Stimulated activated CD8-positive, alpha-beta memory T cell treated with anti-CD3 and anti-CD28 coated beads, Interleukin-4, amount 100 ng/mL, for 48 hours (primary cell): Measurements from ENCODE around the gene AGPAT1.
A peak's percentile ranks its signal among the peaks of the same experiment; 100 is the strongest.
"Not testable (repeated sequence)": the region's sequence is repeated elsewhere in the genome, so short reads cannot be mapped to it uniquely, and the experiment has no call there.

ENCODE experiments used
- DNase-seq: peaks from one replicate; pipeline ENCODE4 v3.0.0-alpha.2; 2020

AGPAT1 gene

DNA sequence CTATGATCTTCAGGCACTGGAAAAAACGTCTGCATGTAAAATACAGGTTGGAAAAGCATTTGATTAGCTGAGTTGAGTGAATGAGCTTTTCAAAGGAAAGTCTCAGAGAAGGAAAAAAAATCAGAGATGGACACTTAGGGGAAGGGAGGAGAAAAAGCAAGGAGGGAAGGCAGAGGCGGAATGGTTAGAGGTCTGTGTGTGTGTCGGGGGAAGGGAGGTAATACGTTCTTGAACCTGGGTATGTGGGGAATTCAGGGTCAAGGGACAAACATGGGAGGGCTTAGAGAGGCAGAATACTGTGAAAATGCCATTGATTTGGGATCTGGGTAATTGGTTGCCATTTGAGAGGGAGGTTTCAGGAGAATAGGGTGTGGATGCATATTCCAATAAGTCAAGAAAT is 29.2 kb downstream of the AGPAT1 start:
- no peak for DNase-seq

DNA sequence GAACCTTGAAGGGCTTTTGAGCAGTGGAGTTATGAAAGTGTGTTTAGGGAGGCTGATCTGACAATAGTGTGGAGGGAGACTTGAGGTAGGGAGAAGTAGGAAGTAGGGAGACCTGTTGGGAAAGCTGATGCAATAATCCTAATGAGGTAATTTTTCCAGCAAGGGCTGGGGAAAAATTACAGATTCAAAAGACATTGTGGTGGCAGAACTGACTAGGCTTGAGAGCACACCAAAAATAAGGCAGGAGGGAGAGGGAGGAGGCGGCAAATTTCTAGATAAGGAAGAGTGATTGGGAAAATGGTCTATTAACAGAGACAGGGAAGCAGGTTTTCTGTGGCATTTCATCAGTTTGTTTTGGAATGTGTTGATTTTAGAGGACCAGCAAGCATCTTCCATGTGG is 29.6 kb downstream of the AGPAT1 start:
- no peak for DNase-seq

DNA sequence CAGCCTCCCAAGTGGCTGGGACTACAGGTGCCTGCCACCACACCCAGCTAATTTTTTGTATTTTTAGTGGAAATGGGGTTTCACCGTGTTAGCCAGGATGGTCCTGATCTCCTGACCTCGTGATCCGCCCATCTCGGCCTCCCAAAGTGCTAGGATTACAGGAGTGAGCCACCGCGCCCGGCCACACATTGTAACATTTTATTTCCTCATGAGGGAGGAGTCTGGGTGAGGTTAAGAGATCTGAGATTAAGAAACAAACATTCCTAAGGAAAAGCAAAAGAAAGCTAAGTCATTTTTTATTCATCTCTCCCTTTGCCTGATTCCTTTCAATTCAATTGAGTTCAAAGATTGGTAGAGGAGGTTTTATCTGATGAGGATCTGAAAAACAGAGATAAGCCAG is 31.6 kb downstream of the AGPAT1 start:
- DNase-seq, result not testable (repeated sequence)

DNA sequence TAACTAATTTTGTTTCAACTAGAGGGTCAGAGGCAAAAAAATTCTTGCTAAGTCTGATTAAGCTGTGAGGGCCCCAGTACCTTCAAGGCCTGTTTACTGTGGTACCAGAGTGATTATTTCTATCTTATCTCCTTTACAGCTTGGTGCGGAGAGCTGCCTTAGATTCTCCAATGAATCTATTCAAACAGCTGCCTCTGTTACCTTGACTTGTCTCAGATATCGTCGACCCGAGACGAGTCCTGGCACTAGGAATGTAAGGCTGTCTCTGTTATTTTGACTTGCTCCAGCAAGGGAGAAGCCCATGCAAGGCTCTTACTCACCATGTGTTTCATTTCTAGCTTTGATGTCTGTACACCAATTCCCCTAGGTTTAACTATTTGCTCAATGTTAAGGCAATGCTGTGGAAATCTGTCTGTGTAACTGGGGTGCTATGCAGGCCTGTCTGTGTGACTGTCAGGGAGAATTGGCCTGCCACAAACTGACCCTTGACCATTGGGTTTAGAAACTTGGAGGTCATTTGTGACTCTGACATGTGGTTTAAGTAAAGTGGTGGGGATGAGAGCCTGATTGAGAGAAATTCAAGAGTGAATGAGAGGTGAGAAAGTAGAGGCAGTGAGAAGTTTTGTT is 35.4 kb downstream of the AGPAT1 start:
- DNase-seq, result no peak

DNA sequence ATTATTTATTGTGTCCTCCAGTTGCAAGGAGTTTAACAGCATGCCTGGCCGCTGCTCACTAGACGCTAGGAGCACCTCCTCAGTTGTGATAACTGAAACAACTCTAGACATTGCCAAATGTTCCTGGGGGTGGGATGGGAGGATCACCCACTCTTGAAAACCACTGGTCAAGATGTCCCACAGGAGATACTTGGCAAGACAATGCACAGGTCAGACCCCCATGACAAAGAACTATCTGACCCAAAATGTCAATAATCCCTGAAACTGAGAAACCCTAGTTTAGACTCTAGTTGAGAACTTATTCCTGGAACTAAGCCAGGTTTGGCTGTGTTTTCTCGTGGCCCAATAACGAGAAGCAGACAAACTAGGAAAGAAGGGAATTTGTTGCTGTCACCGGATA is 36.3 kb downstream of the AGPAT1 start:
- DNase-seq, result no peak

DNA sequence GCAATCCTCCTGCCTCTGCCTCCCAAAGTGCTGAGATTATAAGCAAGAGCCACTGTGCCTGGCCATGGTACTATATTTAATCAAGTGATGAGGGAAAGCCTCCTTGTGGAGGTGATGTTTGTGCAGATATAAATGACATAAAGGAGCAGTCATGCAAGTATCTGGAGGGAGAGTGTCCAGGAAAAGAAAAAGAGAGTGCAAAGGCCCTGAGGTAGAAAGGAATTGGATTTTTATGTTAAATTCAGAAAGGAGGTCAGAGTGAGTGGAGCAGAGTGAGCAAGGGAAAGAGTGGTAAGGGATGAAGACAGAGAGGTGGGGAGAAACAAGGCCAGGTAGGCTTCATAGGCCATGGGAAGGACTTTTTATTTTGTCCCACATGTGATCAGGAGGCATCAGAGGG is 38.4 kb downstream of the AGPAT1 start:
- no peak for DNase-seq

DNA sequence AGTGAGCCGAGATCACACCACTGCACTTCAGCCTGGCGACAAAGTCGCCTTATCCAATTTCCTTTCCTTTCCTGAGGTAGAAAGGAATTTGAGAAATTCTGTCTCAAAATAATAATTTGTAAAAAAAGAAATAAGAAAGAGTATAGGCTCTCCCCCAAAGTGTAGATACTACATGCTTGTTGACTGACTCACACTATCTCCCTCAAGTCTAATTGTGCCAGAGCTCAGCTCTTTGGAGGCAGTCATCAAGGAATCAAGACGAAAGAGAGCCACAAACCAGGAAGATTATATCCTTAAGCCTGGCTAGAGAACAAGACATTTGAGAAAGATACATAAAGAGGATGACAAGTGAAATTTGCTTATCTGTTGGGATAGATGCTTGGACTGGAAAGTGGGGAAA is 42.1 kb downstream of the AGPAT1 start:
- DNase-seq, result no peak

DNA sequence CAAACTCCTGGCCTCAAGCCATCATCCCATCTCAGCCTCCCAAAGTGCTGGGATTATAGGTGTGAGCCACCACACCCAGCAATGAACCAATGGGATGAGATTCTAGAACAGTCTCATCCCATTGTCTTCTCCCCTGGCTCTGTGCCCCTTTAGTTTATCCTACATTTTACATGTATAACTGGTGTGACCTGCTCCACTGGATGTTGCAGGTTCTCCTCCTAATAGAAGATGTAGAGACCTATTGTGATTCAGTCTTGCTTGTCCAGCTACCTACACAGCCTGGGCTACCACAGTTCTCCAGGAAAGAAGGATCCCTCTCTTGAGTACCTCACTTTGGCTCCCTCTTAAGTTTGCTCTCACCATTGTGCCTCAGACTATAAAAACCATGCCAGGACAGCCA is 43.8 kb downstream of the AGPAT1 start:
- no peak for DNase-seq

DNA sequence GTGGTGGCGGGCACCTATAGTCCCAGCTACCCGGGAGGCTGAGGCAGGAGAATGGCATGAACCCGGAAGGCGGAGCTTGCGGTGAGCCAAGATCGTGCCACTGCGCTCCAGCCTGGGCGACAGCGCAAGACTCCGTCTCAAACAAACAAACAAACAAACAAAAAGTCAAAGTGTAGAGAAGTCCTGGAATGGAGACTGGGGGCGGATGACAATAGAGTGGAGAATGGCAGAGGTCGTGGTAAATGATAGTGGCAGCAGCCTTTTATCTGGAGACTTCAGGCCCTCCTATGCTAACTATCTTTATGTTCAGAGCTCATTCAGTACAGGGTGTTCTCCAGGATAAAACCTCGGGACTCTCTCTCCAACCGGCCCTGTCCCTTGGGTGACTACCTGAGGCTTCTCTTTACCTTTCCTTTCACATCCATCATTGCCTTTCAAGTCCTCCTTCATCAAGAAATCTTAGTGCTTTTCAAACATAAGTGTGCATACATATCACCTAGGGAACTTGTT is 44.4 kb downstream of the AGPAT1 start:
- no peak for DNase-seq

DNA sequence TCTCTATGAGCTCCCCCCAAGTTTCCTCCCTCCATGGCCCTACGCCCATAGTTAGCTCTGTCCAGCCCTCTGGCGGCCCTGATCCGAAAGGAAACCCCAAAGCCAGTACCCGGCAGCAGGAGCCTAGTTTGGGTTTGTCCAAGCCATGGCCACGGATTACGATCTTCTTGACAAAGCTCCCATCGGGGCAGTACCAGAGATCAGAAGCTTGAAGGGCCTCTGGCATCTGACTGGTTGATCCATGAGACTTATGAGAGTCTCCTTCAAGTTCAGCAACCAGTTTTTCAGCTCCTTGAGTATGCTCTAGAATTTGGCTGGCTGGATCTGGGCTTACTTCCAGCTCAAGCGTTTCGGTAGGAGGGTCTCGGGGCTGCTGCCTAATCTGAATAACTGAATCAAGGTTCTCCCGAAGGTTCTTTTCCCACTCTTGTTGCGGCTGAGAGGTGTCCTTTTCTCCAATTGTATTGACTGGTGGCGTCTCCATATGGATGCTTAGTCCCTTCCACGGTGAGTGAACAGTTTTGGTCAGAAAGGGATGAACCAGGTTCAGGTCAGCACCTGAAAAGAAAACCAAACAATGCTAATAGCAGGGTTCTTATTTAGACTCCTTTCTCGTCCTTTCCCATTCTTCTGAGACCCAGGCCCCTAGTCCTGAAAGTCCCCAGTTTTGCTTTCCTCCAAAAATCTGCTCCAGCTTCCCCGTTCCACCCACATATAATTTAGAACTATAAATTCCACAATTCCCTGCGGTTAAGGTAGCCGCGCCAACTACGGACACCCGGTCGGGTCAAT is 46.4 kb downstream of the AGPAT1 start:
- no peak for DNase-seq

DNA sequence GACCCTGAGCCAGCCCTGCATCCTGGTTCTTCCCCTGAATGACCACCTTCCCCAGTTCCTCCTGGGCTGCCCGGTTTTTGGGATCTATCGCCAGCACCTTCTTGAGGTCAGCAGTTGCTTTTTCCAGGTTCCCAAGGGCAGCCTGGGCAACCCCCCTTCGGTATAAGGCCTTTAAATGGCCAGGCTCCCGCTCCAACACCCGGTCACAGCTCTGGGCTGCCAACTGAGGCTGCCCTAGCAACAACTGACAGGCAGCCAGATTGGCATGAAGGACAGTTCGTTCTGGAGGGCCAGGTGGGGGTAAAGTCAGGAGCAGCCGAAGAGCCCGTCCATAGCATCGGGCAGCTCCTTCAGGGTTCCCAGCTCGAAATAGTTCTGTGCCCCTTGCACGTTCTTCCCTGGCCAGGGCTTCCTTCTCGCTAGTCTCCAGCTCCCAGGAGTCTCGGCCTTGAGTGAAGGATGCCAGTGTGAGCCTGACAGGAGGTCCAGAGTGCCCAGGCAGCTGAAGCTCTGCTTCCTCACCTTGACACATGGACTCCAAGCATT is 47.1 kb downstream of the AGPAT1 start:
- DNase-seq, result no peak

DNA sequence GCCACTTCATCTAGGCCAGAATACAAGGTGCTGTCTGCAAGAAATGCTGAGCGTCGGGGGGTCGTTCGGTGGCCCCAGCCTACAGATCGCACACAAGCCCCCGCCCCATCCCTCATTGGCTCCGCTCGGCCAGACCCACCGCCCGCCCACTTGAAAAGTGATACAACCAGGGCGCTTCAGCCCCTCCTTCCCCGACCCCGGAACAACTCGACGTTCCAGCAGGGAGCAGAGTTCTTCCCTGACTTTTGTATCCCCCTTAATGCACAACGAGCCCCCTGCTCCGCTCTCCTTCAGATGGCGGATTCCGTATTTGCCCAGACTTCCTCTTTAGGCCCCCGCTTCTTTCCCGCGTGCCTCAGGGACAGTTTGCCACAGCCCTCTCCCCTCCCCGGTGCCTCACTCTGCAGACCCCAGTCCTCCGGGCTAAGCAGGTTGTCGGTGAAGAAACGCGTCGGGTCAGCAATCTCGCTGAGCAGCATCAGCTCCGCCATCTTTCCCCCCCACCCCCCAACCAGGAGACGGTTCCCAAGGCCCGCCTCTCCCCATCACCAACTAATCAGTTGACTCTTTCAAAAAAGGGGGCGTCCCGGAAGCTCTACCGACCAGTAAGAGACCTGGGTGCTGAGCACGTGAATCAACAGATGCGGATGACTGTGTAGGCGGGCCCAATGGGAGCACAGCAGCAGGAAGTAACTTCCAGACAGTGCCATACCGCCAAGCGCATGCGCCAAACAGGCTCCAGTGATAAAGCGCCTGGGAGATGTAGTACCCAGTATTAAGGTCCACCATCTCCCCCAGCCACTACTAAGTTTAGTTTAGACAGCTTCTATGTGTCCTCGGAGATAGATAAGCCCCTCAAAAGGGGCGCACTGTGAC is 47.9 kb downstream of the AGPAT1 start, which contains the start of gene ATF6B:
Gene ATF6B (minus strand): TSS at position 530 of the 876 bp plus-strand sequence. CDS start 39 bp downstream, at position 491.
- peak; percentile 96 for DNase-seq

DNA sequence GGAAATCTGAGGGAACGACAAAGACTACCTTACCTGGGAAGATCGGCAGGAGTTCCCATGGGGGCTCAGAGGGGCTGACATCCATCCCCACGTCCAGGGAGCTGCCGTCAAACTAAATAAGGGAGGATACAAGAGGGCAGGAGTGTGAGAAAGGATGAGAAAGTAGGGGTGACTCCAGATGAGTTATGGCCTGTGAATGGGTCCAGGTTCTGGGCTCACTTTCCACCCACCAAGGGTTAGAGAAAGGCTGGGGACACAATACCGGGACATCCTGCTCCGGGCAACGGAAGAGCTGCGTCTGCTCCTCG is 48.5 kb downstream of the AGPAT1 start:
- DNase-seq, result no peak

DNA sequence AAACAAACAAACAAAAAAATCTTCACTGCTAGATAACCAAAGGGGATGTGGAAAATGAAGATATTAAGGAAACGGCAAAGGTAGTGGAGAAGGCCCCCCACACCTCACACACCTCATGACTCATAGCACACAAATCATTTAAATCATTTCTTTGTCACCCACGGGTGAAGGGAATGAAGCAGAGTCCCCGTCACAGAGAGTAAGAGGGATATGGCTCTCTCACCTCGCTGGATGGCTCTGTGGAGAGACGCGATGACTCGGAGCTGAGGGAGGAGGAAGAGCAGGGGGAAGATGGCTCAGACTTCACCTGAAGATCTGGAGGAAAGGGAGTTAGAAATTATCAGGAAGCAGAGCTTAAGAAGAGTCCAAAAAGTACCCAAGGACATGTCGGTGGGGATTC is 49.0 kb downstream of the AGPAT1 start:
- DNase-seq, result peak; percentile 32

DNA sequence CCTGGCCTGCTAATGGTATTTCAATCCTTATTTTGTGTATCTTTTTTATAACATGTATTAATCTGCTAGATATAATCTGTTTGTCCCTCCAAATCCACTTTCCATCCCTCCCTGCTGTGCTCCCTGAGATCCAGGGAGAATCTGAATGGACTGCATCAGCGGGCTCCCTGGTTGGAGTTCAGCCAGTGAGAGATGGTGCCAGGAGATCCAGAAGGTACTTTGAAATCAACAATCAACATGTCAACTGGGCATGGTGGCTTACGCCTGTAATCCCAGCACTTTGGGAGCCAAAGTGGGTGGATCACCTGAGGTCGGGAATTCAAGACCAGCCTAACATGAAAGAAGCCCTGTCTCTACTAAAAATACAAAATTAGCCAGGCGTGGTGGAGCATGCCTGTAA is 52.2 kb downstream of the AGPAT1 start:
- no peak for DNase-seq

DNA sequence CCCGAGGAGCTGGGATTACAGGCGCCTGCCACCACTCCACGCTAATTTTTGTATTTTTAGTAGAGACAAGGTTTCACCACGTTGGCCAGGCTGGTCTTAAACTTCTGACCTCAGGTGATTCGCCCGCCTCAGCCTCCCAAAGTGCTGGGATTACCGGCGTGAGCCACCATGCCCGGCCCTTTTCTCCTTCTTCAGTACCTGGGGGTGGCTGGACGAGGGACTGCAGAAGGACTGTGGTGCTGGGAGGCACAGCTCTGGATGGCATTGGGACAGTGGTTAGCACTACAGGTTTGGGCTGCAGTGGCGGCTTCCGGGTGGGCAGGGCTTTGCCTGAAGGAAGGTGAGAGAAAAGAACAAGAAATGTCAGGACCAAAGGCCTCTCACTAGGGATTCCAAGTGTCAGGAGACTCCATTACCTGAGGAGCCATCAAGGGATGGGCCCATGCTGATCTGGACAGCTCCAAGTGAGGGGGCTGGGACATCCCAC is 55.3 kb downstream of the AGPAT1 start:
- DNase-seq, result no peak

DNA sequence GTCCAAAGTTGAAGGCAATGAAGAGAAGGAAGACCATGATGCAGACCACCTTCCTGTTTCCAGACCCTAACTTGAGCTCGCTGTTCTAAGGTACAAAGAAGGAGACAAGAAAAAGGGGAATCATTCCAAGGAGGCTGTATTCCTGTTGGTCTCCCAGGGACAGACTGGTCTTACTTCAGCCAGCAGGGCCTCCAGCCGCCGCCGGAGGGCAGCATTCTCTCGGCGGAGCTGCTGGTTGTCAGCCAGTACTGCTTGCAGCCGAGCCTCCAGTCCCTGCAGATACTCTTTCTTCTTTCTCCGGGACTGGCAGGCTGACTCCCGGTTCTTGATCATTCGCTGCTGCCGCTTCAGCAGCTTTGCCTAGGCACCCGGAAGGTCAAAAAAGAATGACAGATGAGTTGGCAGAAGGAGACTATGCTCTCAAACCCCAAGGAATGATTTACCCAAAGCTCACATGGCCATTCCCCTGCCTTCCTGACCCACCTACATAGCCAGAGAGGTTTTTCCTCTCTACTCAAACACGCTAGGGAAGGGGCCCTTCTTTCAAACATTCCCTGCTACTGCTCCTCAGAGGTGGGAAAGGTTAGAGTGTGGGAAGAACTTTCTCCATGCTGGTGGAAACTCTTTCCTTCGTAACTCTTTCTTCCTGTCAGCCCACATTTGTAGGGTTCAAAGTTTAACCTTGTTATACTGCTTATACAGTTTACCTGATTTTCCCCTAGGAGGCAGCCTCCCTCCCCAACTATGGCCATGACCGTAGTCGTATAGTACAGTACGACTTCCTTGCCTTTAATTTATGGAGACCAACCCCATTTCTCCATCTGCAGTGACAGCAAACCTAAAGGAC is 56.9 kb downstream of the AGPAT1 start:
- peak; percentile 80 for DNase-seq
